GM18502 (cell line): ENCODE measurements around the gene PRELID3B.

Experiments used
- ATAC-seq: cut with Tn5 transposase; IDR thresholded peaks from one replicate; pipeline ENCODE4 v1.9.1; 2021; ENCODE audit warnings: mild to moderate bottlenecking; ENCODE audit not compliant: unreplicated experiment, poor library complexity

PRELID3B gene

GRCh38 chr20:59000326-59000725 is 42.3 kb downstream of the PRELID3B start:
- ATAC-seq: no peak

- no peak for ATAC-seq
Measured at GRCh38 chr20:58998656-58999055, 43.9 kb downstream of the PRELID3B start.

- ATAC-seq: no peak
Measured at GRCh38 chr20:58997141-58997770, 45.3 kb downstream of the PRELID3B start.

- no peak for ATAC-seq
Measured at GRCh38 chr20:58996226-58996611, 46.4 kb downstream of the PRELID3B start.

- no peak for ATAC-seq
Measured at GRCh38 chr20:58995461-58996225, 46.9 kb downstream of the PRELID3B start.

GRCh38 chr20:58994390-58995159 is 48.0 kb downstream of the PRELID3B start:
- ATAC-seq: no peak

- no peak for ATAC-seq
Measured at GRCh38 chr20:58993332-58994248, 49.0 kb downstream of the PRELID3B start.

- no peak for ATAC-seq
Measured at GRCh38 chr20:58992911-58993310, 49.7 kb downstream of the PRELID3B start.

- ATAC-seq: no peak
Measured at GRCh38 chr20:58991715-58992114, 50.9 kb downstream of the PRELID3B start.

GRCh38 chr20:58990651-58991445 is 51.7 kb downstream of the PRELID3B start:
- no peak for ATAC-seq

- no peak for ATAC-seq
Measured at GRCh38 chr20:58989196-58989595, 53.4 kb downstream of the PRELID3B start.

- no peak for ATAC-seq
Measured at GRCh38 chr20:58988565-58988882, 54.1 kb downstream of the PRELID3B start.

GRCh38 chr20:58987790-58988564 is 54.6 kb downstream of the PRELID3B start:
- no peak for ATAC-seq

GRCh38 chr20:58986968-58987517 is 55.5 kb downstream of the PRELID3B start:
- no peak for ATAC-seq

- ATAC-seq: no peak
Measured at GRCh38 chr20:58986286-58986967, 56.2 kb downstream of the PRELID3B start.

- ATAC-seq: no peak
Measured at GRCh38 chr20:58985656-58986055, 56.9 kb downstream of the PRELID3B start.

GRCh38 chr20:58984691-58985090 is 57.9 kb downstream of the PRELID3B start:
- ATAC-seq: no peak
